ENCODE data around the gene PRKCB. TPM values are rescaled to one million over a fixed set of nuclear protein-coding genes. Genes with fewer than 3 reads are reported as not detected.

PRKCB gene
- polyA plus RNA-seq, 1 donor from 2014 or later, result 27.6 TPM

DNA sequence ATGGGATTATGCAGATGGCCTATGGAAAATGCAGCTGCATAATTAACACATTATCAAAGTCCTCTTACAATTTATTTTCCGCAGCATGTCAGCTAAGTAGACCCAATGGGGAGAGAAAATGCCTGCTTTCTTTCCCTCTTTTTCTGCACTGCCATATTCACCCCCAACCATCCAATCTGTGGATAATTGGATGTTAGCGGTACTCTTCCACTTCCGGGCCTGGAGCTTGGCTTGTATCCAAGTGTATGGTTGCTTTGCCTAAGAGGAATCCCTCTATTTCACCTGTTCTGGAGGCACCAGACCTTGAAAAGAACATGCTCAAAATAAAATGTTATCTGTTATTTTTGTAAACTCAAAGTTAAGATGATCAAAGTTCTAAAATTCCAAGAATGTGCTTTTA, 379.2 kb downstream of the PRKCB start:
- Histone ChIP-seq H3K4me3 (ENCODE audit: low read length) (no peak overlapping the region), H3K9me2 (ENCODE audit: insufficient read depth, low read length) (no peaks in the 10 kb centered on the region), H2AFZ (ENCODE audit: low read depth, low read length) (no peak overlapping the region), H3K27ac (ENCODE audit: low read length) (no peak overlapping the region), H4K20me1 (ENCODE audit: insufficient read depth) (no peaks in the 10 kb centered on the region), H3K36me3 (ENCODE audit: insufficient read depth, low read length) (no peaks in the 10 kb centered on the region), H3K79me2 (replicated peaks; ENCODE audit: insufficient read depth, low read length) (no peaks in the 10 kb centered on the region), H3K9ac (ENCODE audit: low read length) (no peak overlapping the region), H3K9me3 (ENCODE audit: low read length) (no peaks in the 10 kb centered on the region), H3K27me3 (ENCODE audit: insufficient read depth, low read depth, low read length) (no peaks in the 10 kb centered on the region), H3K4me2 (ENCODE audit: low read length) (no peak overlapping the region), H3F3A (ENCODE audit: insufficient read depth, low read length, poor library complexity, severe bottlenecking) (no peaks in the 10 kb centered on the region)
- TF ChIP-seq MXI1 (conservative IDR thresholded peaks at IDR 0.05; ENCODE audit: poor library complexity, severe bottlenecking) (no peak), CTCF (IDR thresholded peaks at IDR 0.05; ENCODE audit: poor library complexity, severe bottlenecking) (no peak), EP300 (conservative IDR thresholded peaks at IDR 0.05; ENCODE audit: poor library complexity, severe bottlenecking) (no peak), RAD21 (conservative IDR thresholded peaks at IDR 0.05) (no peak), SMC3 (conservative IDR thresholded peaks at IDR 0.05; ENCODE audit: poor library complexity) (no peak), TAF1 (IDR thresholded peaks at IDR 0.05; ENCODE audit: low read depth) (no peak), POLR2AphosphoS5 (IDR thresholded peaks at IDR 0.05) (no peak), EZH2 (IDR thresholded peaks at IDR 0.05; ENCODE audit: borderline replicate concordance, insufficient read depth, low read length, poor library complexity, severe bottlenecking) (no peak)
- TF ChIP-seq, protein P1, sequence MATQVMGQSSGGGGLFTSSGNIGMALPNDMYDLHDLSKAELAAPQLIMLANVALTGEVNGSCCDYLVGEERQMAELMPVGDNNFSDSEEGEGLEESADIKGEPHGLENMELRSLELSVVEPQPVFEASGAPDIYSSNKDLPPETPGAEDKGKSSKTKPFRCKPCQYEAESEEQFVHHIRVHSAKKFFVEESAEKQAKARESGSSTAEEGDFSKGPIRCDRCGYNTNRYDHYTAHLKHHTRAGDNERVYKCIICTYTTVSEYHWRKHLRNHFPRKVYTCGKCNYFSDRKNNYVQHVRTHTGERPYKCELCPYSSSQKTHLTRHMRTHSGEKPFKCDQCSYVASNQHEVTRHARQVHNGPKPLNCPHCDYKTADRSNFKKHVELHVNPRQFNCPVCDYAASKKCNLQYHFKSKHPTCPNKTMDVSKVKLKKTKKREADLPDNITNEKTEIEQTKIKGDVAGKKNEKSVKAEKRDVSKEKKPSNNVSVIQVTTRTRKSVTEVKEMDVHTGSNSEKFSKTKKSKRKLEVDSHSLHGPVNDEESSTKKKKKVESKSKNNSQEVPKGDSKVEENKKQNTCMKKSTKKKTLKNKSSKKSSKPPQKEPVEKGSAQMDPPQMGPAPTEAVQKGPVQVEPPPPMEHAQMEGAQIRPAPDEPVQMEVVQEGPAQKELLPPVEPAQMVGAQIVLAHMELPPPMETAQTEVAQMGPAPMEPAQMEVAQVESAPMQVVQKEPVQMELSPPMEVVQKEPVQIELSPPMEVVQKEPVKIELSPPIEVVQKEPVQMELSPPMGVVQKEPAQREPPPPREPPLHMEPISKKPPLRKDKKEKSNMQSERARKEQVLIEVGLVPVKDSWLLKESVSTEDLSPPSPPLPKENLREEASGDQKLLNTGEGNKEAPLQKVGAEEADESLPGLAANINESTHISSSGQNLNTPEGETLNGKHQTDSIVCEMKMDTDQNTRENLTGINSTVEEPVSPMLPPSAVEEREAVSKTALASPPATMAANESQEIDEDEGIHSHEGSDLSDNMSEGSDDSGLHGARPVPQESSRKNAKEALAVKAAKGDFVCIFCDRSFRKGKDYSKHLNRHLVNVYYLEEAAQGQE (IDR thresholded peaks at IDR 0.05; ENCODE audit: borderline replicate concordance), result no peak

DNA sequence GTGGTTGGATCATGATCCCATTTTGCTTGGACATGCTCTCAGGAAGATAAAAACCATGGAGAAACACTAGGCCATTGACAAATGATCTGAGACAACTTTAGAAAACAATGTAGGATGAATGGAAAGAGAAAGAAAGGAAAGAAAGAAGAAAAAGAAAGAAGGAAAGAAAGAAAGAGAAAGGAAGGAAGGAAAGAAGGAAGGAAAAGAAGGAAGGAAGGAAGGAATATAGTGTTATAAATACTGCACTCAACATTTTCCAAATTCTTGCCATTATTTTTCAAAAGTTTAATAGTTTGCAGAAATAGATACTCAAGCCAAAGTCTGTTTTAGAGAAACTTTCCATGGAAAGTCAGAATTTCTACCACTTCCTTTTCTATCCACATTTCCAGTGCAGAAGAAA, 381.2 kb downstream of the PRKCB start:
- Histone ChIP-seq H3K27me3 (ENCODE audit: insufficient read depth, low read depth, low read length) (no peaks in the 10 kb centered on the region), H3K4me2 (ENCODE audit: low read length) (no peak overlapping the region), H3K9ac (ENCODE audit: low read length) (no peak overlapping the region), H3K27ac (ENCODE audit: low read length) (no peak overlapping the region), H3K79me2 (replicated peaks; ENCODE audit: insufficient read depth, low read length) (no peaks in the 10 kb centered on the region), H3K4me3 (ENCODE audit: low read length) (no peak overlapping the region), H3K36me3 (ENCODE audit: insufficient read depth, low read length) (no peaks in the 10 kb centered on the region), H3K9me2 (ENCODE audit: insufficient read depth, low read length) (no peaks in the 10 kb centered on the region), H4K20me1 (ENCODE audit: insufficient read depth) (no peaks in the 10 kb centered on the region), H2AFZ (ENCODE audit: low read depth, low read length) (no peak overlapping the region), H3F3A (ENCODE audit: insufficient read depth, low read length, poor library complexity, severe bottlenecking) (no peaks in the 10 kb centered on the region), H3K9me3 (ENCODE audit: low read length) (no peaks in the 10 kb centered on the region)
- TF ChIP-seq CTCF (IDR thresholded peaks at IDR 0.05; ENCODE audit: poor library complexity, severe bottlenecking) (no peak), EP300 (conservative IDR thresholded peaks at IDR 0.05; ENCODE audit: poor library complexity, severe bottlenecking) (no peak), RAD21 (conservative IDR thresholded peaks at IDR 0.05) (no peak), SMC3 (conservative IDR thresholded peaks at IDR 0.05; ENCODE audit: poor library complexity) (no peak), EZH2 (IDR thresholded peaks at IDR 0.05; ENCODE audit: borderline replicate concordance, insufficient read depth, low read length, poor library complexity, severe bottlenecking) (no peak), TAF1 (IDR thresholded peaks at IDR 0.05; ENCODE audit: low read depth) (no peak), MXI1 (conservative IDR thresholded peaks at IDR 0.05; ENCODE audit: poor library complexity, severe bottlenecking) (no peak), POLR2AphosphoS5 (IDR thresholded peaks at IDR 0.05) (no peak)
- TF ChIP-seq, protein P1 (IDR thresholded peaks at IDR 0.05; ENCODE audit: borderline replicate concordance), result no peak

All from neural cell (in vitro differentiated cells).